ENCODE measurements around the gene FYTTD1. TPM values are rescaled to one million over a fixed set of nuclear protein-coding genes. Genes with fewer than 3 reads are reported as not detected.

The FYTTD1 gene
- polyA plus RNA-seq, 5 donors: 73.1 to 112 (median 91.7) TPM

GRCh38 chr3:197830308-197830966 is 80.8 kb downstream of the FYTTD1 start:
- DNase-seq: no peak

DNA sequence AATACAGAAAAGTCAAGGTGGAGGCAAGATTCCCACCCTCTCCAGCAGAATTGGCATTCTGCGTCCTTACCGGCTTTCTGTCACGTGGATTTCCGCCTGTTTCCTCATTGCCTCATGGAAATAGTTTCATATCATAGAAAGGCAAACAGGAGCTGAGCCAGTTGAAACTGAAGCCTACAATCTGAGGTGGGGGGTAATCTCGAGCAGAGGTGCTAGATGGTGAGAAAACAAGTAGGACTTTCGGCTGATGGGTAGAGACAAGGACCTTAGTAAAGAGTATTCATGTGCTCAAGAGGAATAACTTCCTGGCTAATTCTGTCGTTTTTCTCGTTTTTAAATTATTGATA is 81.3 kb downstream of the FYTTD1 start:
- no peak for DNase-seq

GRCh38 chr3:197833930-197834715 is 84.4 kb downstream of the FYTTD1 start:
- no peak for DNase-seq

GRCh38 chr3:197835509-197835908 is 85.8 kb downstream of the FYTTD1 start:
- no peak for DNase-seq

GRCh38 chr3:197836244-197836643 is 86.6 kb downstream of the FYTTD1 start:
- DNase-seq: no peak

Other genes with a start within 250 kb of the FYTTD1 start
- gene BDH1, start 193.9 kb upstream of the FYTTD1 start, polyA plus RNA-seq (ENCODE audit: insufficient read depth in 1 of 5, insufficient read length in 5 of 5, low replicate concordance in 1 of 5): 10 to 100 TPM; 16.9 to 21.5 (median 19.5) TPM
- gene RUBCN, start 13.0 kb upstream of the FYTTD1 start, polyA plus RNA-seq (ENCODE audit: insufficient read depth in 1 of 5, insufficient read length in 5 of 5, low replicate concordance in 1 of 5): 10 to 100 TPM; 11.8 to 14.3 (median 13.4) TPM
- 10 to 100 TPM; 37.5 to 56.4 (median 52.1) TPM for gene LRCH3, start 41.4 kb downstream of the FYTTD1 start, polyA plus RNA-seq (ENCODE audit: insufficient read depth in 1 of 5, insufficient read length in 5 of 5, low replicate concordance in 1 of 5)
- 1,000 to 10,000 TPM; 2,035 to 2,423 (median 2,165) TPM for gene RPL35A, start 200.3 kb downstream of the FYTTD1 start, polyA plus RNA-seq (ENCODE audit: insufficient read depth in 1 of 5, insufficient read length in 5 of 5, low replicate concordance in 1 of 5)
- gene LMLN, start 210.3 kb downstream of the FYTTD1 start, polyA plus RNA-seq (ENCODE audit: insufficient read depth in 1 of 5, insufficient read length in 5 of 5, low replicate concordance in 1 of 5): 10 to 100 TPM in 4 of 5 donors, 1 to 10 TPM in 1; 7.0 to 12.6 (median 10.5) TPM